Stimulated activated naive CD4-positive, alpha-beta T cell (primary cell): Measurements from ENCODE around the gene WWTR1.

Source experiments
- DNase-seq, 6 experiments: peaks; one replicate each; lab custom pipeline; 2025; lab: John Stamatoyannopoulos, UW

Gene WWTR1

DNA sequence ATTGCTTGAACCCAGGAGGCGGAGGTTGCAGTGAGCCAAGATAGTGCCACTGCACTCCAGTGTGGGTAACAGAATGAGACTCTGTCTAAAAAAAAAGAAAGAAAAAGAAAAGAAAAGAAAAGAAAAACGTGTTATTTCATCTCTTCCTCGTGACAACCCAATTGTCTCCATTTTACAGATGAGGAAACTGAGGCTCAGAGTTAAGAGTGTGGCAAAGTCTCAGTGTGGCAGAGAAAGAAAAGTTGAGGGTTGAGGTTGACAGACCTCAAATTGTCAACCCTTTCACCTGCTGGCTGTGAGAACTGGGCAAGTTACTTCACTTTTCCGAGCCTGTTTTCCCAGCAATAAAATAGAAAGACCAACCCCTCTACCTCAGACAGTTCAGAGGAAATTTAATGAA, 123.7 kb downstream of the WWTR1 start:
- DNase-seq: no peak

DNA sequence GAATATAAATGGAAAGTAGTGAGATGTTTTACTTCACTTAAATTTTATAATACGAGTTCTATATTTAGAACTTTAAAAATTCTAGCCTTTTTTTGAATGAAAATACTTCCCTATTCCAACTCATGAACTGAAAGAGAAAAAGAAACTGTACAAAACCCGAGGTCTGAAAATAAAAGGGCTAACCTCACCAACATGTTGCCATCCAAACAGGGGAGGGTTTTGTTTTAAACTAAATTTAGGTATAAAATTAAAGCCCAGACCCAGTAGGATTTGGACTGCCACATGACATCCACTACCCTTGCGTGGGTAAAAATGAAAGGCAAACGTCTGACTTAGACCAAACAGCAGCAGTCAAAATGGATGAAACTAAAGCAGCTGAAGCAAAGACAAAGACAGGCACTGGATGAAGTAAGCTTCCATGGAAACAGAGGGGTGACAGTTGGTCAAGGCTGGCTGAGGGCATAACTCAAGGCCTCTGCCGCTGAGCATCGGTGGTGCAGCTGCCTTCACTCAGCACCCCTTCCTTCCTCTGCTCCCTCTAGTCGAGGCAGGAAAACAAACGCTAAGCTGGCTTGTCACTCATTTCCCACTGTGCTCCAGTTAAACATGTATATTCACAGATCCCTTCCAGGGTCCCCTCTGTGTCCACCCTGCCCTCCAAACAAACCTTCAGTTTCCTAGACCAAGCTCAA, 125.2 kb downstream of the WWTR1 start:
- DNase-seq: no peak

DNA sequence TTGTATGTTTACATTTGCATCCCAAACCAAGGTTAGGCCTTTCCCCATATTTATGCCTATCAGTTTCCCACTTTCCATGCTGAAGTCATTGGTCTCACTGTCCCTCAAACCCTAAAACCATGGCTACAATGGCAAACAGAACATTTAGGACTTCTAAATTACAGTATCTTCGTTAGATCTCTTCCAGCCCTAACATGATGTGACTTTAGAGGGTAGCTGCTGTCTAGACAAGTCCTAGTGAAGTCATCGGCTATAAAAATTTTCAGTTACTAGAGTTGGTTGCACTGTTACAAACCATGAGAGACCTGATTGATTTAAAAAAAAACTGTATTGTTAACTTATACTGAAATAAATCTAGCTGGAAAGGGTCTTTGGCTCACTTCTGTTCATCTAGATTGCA, 128.7 kb downstream of the WWTR1 start:
- no peak for DNase-seq

DNA sequence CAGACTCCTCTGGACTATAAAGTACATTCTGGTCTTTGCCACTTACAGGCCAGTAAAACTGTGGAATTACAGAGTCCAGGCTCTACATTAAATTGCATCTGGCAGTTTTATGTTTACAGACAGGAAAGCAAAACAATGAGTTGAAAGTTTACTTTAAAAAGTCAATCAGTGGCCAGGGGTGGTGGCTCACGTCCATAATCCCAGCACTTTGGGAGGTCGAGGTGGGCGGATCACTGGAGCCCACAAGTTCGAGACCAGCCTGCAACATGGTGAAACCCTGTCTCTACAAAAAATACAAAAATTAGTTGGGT, 129.5 kb downstream of the WWTR1 start:
- no peak for DNase-seq

DNA sequence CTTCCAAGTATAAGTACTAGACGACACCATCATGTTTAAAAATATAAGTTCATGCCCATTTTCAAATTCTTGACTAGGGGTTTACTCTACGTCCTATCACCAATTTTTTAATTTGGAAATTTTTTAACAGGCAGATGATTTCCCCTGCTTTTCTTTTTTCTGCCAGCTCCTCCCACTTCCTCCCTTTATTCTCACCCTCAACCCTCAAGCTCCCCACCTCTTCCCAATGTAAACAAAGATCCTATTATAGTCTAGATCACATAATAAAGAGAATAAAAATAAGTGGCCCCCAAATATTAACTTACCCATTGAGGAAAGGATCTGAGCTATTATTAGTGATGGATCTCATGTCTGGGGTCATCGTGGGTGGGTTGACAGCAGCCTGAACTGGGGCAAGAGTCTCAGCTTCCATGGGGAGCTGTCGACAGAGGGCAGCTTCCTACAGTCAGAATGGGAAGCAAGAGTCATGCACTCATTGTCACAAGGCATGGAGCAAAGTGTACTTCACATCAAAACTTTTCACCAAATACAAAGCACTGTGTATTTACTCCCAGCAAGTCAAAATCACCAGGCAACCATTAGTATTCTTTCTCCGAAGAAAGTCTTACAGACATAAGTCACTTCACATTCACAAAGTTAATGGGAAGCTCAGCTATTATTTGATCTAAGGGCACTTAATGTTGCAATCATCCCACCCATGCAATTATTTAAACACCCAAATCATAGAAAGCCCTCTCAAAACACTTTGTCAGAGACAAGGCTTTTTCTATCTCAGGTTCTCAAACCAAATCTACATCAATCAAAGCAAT, 130.1 kb downstream of the WWTR1 start:
- no peak for DNase-seq

DNA sequence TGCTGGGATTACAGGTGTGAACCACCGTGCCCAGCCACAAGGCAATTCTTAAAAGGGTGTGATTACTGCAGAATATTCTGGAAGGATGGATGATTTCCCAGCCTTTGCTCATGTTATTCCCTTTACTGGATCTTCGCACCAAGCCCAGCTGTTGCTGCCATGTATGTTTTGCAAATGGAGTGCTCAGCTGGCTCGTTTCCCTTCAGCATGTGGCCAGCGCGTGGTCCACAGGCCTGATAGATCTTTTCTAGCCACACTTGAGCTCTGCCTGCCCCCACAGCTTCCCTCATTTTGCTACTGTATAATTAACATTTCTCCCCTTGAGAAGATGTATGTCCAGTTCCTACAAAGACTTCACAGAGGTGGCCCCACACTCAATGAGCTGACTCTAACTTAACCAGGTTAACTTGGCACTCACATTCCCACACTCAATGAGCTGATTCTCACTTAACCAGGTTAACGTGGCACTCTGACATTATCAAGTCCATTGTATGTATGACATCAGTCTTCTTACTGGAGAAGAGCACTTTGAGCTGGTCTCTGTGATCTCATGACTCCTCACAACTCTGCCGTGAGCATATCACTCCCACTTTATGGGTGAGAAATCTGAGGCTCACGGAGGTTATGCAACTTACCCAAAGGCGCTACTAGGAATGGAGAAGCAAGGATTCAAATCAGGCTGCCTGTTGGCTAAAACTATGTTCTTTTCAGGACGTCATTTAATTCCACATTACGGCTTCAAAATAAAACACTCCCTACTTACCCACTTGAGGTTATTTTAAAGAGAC, 134.1 kb downstream of the WWTR1 start:
- DNase-seq: no peak

DNA sequence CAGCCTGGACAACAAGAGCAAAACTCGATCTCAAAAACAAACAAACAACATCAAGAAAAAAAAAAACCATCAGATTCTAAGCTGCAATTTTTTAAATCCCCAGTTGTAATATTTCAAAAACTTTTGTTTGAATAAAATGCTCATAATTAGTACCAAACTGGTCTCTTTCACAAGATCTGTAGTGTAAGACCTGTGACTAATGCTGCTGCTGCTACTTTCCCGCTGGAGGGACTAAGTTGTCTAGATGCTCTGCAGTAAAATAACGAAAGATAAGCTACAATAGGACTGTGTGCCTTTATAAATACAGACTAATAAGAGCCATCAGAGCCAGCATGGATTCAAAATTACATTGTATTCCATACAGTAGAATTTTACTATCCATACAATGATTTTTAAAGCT, 137.9 kb downstream of the WWTR1 start:
- no peak for DNase-seq

DNA sequence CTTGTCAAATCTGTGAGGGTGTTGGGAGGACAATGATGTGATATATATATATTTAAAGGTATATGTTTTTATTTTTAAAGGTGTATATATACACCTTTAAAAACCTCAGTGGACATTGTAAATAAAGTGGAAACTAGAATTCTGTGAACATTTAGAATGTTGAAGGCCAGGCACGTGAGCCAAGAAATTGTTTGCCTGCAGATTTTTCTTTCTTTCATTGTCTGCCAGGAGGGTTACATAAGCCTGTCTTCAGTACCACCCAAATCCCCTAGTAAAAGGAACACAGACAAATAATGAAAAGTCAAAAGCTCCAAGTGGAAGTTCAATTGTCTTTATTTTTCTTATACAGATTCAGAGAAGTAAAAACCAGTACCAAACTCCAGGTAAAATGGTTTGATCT, 140.9 kb downstream of the WWTR1 start:
- DNase-seq: no peak

DNA sequence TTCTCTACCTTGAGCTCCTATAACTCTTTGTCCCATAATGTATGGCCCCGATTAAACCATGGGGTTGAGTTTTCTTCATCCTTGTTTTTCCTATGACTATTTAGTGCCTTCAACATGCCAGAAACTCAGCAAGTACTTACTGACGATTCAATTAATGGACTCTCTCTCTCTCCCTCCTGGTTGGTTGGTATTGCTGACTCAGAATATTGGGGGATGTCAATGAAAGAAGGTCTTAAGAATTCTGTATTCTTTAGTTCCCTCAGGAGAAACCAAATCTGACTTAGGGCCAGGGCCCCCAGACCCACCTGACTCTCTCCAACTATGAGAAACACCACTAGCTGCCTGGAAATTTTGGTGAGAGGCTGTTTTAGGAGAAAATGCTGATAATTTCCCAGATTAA, 142.6 kb downstream of the WWTR1 start:
- no peak for DNase-seq

DNA sequence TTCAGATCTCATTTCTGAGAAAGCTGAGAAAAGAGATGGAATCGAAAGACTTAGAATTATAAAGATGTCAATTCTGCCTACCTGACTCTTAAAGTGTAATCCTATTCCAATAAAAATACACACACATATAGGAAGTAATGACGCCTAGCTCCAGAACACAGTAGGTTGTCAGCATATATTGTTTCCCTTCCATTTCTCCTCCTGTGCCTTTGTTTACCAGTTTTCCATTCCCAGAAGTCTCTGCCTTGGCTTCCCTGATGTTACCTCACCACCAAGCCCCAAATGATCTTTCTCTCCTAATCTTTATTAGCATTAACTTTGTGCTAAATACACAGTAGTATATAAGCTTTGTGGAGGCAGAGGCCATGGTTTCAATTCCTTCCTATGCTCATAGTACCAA, 143.4 kb downstream of the WWTR1 start:
- no peak for DNase-seq

DNA sequence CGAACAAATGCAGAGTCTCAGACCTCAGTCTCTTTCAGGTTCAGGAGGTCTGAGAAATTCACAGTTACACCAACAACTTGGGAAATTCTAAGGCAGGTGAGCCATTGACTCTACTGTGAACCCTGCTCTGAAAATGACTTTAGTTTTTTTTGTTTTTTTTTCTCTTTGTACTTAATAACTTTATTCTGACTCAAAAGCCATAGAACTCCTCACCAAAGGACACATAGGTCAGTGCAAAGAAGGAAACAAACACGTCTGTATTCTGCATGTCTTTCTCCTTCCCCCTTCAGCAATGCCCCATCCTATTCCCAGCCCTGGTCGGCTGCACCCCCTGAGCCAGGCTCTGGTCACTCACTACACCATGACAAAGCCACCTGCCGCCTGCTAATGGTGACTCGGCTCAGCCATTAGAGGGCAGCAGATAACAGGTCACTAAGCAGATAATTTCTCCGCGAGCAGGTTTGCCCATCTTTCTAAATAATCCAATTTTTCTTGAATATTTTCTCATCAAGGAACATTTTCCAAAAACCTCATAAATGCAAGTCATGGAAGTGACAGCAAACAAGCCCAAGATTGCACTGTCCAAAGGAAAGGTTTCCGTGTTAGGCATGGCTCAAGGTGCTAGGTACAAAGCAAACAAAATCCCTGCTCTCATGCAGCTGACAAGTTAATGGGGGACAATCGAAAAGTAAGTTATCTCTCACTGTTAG, 145.6 kb downstream of the WWTR1 start:
- DNase-seq: no peak

DNA sequence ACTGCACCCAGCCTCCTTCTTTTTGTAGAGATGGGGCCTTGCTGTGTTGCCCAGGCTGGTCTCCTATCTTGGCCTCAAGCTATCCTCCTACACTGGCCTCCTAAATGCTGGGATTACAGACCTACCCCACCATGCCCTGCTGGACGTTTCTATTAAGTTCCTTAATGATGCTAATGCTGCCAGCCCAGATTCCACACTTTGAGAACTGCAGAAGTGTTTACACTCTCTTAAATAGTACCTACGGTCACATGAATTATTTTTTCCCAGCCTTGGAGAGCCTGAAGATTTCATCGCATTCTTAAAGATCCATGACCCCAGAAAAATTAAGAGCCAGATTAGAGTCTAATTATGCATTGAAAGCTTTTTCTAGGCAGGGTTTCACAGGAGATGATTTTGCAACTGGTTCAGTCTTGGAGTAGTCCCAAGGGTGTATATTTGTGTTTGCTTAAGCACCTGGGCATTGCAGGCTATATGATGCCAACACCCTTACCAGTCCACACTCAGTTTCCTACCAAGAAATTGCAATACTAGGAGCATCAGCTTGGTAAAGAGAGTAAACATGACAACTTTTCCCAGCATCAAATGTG, 146.7 kb downstream of the WWTR1 start:
- no peak for DNase-seq

DNA sequence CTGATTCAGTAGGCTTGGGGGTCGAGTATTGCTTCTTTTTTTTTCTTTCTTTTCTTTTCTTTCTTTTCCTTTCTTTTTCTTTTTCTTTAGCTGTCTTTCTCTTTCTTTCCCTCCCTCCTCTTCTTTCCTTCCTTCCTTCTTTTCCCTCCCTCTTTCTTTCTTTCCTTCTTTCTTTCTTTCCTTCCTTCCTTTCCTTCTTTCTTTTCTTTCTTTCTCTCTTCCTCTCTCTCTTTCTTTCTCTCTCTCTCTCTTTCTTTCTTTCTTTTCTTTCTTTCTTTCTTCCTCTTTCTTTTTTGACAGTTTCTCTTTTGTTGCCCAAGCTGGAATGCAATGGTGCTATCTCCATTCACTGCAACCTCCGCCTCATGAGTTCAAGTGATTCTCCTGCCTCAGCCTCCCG, 147.3 kb downstream of the WWTR1 start:
- DNase-seq: no peak

DNA sequence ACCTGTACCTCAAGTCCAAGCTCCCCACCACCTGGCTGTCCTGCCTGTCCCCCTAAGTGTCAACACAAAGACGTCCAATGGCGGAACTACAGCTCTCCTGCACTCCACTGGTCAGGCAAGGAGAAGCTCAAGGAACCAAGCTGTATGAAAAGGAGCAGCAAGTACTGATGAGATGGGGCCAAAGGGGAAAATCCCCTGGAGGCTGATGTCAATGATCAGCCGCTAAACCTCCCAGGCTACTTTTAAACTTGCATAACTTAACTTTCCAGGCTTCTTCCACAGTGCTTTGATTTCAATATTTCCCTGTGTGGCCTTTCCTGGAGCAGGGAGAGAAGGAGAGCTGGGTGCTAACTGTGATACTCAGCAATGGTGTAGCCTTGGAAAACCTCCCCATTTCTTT, 148.3 kb downstream of the WWTR1 start:
- DNase-seq: no peak

DNA sequence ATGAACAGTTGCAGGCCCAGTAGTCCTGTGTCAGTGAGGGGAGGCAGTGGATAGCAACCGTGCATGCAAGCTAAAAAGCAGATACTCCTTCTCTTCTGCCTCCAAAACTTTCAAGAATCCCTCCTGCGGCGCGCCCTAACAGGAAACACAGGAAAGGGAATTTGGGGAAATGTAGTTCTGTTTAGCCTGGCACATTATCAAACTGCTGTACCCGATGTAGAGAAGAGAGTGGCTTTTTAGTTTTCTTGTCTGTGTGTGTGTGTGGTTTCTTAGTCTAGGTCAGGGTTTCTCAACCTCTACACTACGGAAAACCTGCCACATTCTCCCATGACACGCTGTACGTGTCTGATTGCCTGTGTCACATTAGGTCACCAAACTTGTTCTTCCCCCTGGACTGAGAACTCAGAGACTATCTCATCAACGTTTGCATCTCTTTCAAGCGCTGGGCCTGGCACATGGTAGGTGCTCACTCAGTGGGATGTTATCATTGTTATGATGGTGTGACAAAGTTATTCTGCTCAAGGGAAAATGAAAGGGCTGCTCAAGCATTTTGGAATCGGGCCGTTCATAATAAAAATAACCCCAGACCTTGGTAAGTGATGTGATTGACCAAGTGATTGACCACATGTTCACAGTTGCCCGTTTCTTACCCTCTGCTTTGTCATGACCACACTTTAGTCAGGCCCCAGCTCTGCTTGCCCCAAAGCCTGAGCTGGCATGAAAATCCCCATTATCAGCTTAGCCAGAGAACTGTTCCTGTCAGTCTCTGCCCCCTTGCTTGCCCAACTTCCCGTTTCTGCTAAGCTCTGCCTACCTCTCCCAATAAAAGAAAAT, 150.1 kb downstream of the WWTR1 start:
- DNase-seq: no peak

DNA sequence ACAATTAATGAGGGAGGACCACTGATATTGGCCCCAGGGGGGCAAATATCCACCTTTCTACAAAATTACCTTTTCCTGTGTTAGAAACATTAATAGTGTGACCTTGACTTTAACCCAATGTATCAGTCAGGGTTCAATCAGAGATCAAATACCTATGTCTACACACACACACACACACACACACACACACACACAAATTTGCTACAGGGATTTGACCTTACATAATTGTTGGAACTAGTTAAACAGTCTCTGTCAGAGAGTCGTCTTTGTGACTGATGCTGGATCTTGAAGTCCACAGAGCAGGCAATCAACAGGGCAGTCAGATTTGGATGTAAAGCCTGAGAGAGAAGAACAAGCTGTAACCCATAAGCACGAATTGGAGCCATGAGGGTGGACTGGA, 150.9 kb downstream of the WWTR1 start:
- no peak for DNase-seq

DNA sequence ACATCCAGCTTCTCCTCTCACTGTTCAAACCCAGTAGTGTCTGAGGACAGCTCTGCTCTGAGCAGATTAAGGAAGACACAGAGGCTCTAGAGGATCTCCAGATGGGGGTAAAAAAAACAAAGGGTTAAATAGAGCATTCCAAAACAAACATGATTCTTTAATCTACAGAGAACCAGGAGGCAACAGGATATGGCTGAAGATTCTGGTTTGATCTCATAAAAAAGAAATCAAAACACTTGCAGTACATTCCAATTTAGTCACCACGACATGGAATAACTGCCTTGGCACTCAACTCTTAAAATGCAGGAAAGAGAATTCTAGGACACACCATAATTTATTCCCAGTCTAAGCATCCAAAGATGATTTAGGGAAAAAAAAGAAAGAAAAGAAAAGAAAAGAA, 151.3 kb downstream of the WWTR1 start:
- no peak for DNase-seq

DNA sequence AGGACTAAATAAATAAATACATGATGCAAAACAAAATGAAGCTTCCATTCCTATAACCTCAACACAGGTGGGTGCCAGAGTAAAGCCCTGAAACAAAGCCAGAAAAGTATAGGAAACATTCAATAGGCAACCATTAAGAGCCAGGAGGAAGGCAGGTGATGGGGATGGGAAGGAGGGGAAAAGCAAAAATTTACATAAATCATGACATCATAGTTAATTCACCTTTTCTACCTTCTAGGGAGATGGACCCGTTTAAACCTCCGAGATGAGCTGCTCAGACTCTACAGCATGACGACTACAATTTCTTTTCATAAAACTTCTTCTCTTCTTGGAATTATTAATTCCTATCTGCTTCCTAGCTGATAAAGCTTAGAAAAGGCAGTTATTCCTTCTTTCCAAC, 155.4 kb downstream of the WWTR1 start:
- no peak for DNase-seq

DNA sequence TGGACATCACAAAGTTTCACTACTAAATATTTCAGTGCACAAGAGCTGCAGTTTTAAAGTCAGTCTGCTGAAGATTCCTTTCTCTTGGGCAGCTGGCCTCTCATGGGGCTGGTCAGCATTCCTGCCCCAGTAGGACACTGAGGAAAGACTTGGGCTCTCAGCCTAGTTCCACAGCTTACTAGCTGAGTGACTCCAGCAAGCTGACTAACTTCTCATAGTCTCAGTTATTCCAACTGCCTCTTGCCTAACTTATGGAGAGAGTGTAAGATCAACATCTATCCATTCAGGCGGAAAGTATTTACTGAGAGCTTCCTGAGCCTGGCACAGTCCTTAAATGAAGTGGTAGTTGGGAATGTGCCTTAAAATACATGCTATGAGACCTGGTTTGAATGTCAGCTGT, 156.3 kb downstream of the WWTR1 start:
- no peak for DNase-seq

DNA sequence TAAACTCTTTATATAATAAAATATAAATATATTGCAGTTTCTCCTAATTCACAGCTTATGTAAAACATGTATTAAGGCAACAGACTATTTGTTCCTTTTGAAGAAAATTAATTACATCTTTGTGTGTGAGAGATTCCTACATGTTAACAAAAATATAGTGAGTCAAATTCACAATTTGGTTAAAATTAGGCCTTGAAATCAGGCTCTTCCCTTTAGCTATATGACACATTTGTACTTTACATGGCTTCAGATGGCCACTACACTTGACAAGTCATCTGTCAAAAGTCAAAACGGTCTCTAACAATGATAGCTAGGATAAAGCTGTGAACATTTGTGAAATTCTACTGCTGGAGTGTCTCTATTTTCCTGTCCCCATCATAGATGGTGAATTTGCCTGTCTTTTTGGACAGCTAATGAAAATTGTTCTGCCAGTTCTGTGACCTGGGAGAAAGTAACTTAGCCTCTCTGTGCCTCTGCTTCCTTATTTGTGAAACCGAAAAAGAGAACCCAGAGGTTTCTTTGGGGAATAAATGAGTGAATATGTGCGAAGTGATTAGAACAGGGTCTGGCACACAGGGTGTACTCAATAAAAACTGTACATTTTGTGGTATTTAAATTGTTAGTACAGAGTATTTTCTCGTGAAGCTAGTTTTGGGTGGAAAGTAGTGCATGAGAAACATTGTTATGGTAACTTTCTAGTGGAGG, 159.7 kb downstream of the WWTR1 start:
- DNase-seq: no peak

DNA sequence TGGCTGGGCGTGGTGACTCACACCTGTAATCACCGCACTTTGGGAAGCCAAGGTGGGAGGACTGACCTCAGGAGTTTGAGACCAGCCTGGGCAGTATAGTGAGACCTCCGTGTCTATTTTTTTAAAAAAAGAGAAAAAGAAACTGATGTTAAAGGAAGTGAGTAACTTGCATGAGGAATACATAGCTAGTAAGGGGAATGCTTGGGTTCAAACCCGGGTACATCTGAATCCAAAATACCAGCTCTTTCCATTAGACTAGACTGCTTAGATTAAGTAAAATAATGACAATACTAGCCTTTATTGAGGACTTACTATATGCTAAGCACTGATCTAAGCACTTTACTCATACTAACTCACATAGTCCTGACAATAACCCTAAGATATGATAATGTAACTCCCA, 160.9 kb downstream of the WWTR1 start:
- DNase-seq: no peak
